ENCODE results near the gene AFAP1.

AFAP1 gene

GRCh38 chr4:7967501-7968261 lies 28.0 kb upstream of the AFAP1 start:
- no peak for DNase-seq

GRCh38 chr4:7967063-7967440 lies 27.4 kb upstream of the AFAP1 start:
- DNase-seq: no peak

- DNase-seq: no peak
These were observed 26.8 kb upstream of the AFAP1 start for GRCh38 chr4:7966281-7967062.

- DNase-seq: no peak
These were observed 25.4 kb upstream of the AFAP1 start for GRCh38 chr4:7964890-7965662.

- no peak for DNase-seq
These were observed 24.8 kb upstream of the AFAP1 start for GRCh38 chr4:7964459-7964858.

GRCh38 chr4:7963691-7964090 lies 24.0 kb upstream of the AFAP1 start:
- DNase-seq: no peak

- no peak for DNase-seq
These were observed 23.2 kb upstream of the AFAP1 start for GRCh38 chr4:7962609-7963508.

- peak; percentile 58 for DNase-seq
These were observed 21.4 kb upstream of the AFAP1 start for GRCh38 chr4:7960790-7961655.

GRCh38 chr4:7960017-7960789 lies 20.5 kb upstream of the AFAP1 start:
- no peak for DNase-seq

GRCh38 chr4:7959078-7959477 lies 19.4 kb upstream of the AFAP1 start:
- no peak for DNase-seq

- DNase-seq: peak; percentile 78
These were observed 17.4 kb upstream of the AFAP1 start for GRCh38 chr4:7956934-7957656.

GRCh38 chr4:7956270-7956808 lies 16.7 kb upstream of the AFAP1 start:
- no peak for DNase-seq

- DNase-seq: no peak
These were observed 15.7 kb upstream of the AFAP1 start for GRCh38 chr4:7955393-7955792.

- DNase-seq: no peak
These were observed 13.0 kb upstream of the AFAP1 start for GRCh38 chr4:7952615-7953014.

- no peak for DNase-seq
These were observed 10.8 kb upstream of the AFAP1 start for GRCh38 chr4:7950301-7951092.

GRCh38 chr4:7949759-7950158 lies 10.1 kb upstream of the AFAP1 start:
- DNase-seq: no peak

GRCh38 chr4:7947927-7948326 lies 8.3 kb upstream of the AFAP1 start:
- DNase-seq: no peak

GRCh38 chr4:7945709-7946380 lies 6.2 kb upstream of the AFAP1 start:
- no peak for DNase-seq
